RWPE2 (cell line): ENCODE data around the gene PRKAG2.

Source experiments
- ATAC-seq: fragments of 200-7000 bp; cut with Tn5 transposase; 3 replicates; pipeline ENCODE4 v1.9.1; 2021; ENCODE audit warnings: low read depth
- DNase-seq: peaks from one replicate; pipeline ENCODE4 v3.0.0-alpha.2; 2020; ENCODE audit warnings: low spot score
- H3K27ac ChIP-seq: fragments of 450-650 bp; 2 replicates; pipeline ENCODE4 v1.5.1; 2017; ENCODE audit warnings: mild to moderate bottlenecking; ENCODE audit not compliant: poor library complexity, severe bottlenecking
- H3K27me3 ChIP-seq: fragments of 250-450 bp; sonication (Bioruptor Pico); 2 replicates; pipeline ENCODE4 v1.5.1; 2021; ENCODE audit warnings: mild to moderate bottlenecking, moderate library complexity; ENCODE audit not compliant: insufficient read depth, poor library complexity, severe bottlenecking
- H3K36me3 ChIP-seq: fragments of 250-450 bp; sonication (Bioruptor Pico); 2 replicates; pipeline ENCODE4 v1.5.1; 2020; ENCODE audit warnings: low read depth, mild to moderate bottlenecking, moderate library complexity
- H3K4me1 ChIP-seq: fragments of 250-450 bp; sonication (Bioruptor Pico); 2 replicates; pipeline ENCODE4 v1.5.1; 2021; ENCODE audit warnings: mild to moderate bottlenecking, moderate library complexity; ENCODE audit not compliant: insufficient read depth, poor library complexity, severe bottlenecking
- H3K4me3 ChIP-seq: fragments of 250-450 bp; sonication (Bioruptor Pico); 2 replicates; pipeline ENCODE4 v1.5.1; 2021; ENCODE audit warnings: mild to moderate bottlenecking, moderate library complexity; ENCODE audit not compliant: severe bottlenecking
- H3K9me3 ChIP-seq: fragments of 250-450 bp; sonication (Bioruptor Pico); 2 replicates; pipeline ENCODE4 v1.5.1; 2021; ENCODE audit warnings: mild to moderate bottlenecking, moderate library complexity; ENCODE audit not compliant: severe bottlenecking
- CTCF ChIP-seq: fragments of 450-650 bp; IDR thresholded peaks from one replicate; pipeline ENCODE4 v1.5.1; 2017; ENCODE audit warnings: mild to moderate bottlenecking, moderate library complexity; ENCODE audit not compliant: poor library complexity, severe bottlenecking

The PRKAG2 gene

DNA sequence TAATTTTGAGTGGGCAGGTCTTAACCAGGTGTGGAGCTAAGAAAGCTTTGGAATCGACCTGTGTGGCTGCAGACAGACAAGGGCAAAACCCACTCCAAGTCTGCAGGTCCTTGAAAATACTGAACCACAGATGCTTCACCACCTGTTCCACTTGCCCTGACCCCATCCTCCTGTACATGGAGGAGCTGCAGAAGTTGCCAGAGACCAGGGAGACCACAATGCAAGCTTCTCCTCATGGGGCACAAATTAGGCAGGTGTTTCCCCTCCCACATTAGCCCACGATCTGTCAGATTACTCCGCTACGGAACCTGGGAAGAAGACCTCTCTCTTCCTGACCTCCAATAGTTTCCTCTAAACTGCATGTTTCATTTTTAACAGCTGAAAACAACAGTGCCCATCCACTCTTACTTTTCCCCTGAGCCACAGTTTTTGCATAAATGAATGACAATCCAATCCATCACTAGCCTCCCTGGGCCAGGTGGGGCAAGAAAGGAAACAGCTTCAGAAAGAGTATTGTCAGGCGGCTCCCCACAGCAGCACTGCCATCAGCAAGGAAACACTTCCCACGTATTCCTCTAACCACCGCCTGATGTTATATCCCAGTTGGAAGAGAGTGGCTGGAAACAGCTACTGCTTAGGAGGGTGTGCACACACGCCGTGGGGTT, 141.6 kb downstream of the PRKAG2 start:
- Histone ChIP-seq H3K4me1 (peaks cover 8% of the 10 kb centered on the region), H3K27me3 (no peaks in the 10 kb centered on the region), H3K4me3 (no peak overlapping the region), H3K9me3 (no peaks in the 10 kb centered on the region), H3K27ac (no peak overlapping the region), H3K36me3 (no peaks in the 10 kb centered on the region)
- ATAC-seq, result no peak
- TF ChIP-seq CTCF, result no peak
- DNase-seq, result no peak

GRCh38 chr7:151732834-151733592, 143.9 kb downstream of the PRKAG2 start:
- Histone ChIP-seq H3K4me3 (no peak overlapping the region), H3K27me3 (no peaks in the 10 kb centered on the region), H3K4me1 (peaks cover 12% of the 10 kb centered on the region), H3K36me3 (no peaks in the 10 kb centered on the region), H3K27ac (no peak overlapping the region), H3K9me3 (no peaks in the 10 kb centered on the region)
- ATAC-seq, result no peak
- no peak for TF ChIP-seq CTCF
- DNase-seq, result no peak

DNA sequence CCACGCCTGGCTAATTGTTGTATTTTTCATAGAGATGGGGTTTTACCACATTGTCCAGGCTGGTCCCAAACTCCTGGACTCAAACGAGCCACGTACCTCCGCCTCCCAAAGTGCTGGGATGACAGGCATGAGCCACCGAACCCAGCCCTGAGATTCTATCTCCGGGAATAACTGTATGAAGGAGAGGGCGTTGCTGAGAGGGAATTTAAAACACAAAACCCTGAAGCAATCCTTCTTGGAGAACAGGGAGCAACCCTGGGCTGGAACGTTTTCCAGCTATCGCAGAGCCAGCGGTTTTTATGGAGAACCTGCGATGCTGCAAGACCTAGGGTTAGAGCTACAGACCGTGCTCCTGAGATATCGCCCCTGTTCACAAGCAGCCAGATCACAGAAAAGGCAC, 144.6 kb downstream of the PRKAG2 start:
- Histone ChIP-seq H3K4me3 (no peak overlapping the region), H3K36me3 (no peaks in the 10 kb centered on the region), H3K27me3 (no peaks in the 10 kb centered on the region), H3K9me3 (no peaks in the 10 kb centered on the region), H3K4me1 (peaks cover 16% of the 10 kb centered on the region), H3K27ac (no peak overlapping the region)
- ATAC-seq (no peak), DNase-seq (no peak)
- no peak for TF ChIP-seq CTCF

GRCh38 chr7:151731022-151731441, 145.9 kb downstream of the PRKAG2 start:
- peaks cover 16% of the 10 kb centered on the region for H3K4me1 ChIP-seq
- no peaks in the 10 kb centered on the region for H3K36me3 ChIP-seq
- H3K4me3 ChIP-seq, result no peak overlapping the region
- TF ChIP-seq CTCF, result no peak
- ATAC-seq, result no peak
- H3K27ac ChIP-seq, result no peak overlapping the region
- H3K9me3 ChIP-seq, result no peaks in the 10 kb centered on the region
- DNase-seq, result no peak
- no peaks in the 10 kb centered on the region for H3K27me3 ChIP-seq

- ATAC-seq, result no peak
- peaks cover 16% of the 10 kb centered on the region for H3K4me1 ChIP-seq
- DNase-seq, result no peak
- H3K27me3 ChIP-seq, result no peaks in the 10 kb centered on the region
- no peak overlapping the region for H3K4me3 ChIP-seq
- H3K9me3 ChIP-seq, result no peaks in the 10 kb centered on the region
- no peaks in the 10 kb centered on the region for H3K36me3 ChIP-seq
- no peak for TF ChIP-seq CTCF
- H3K27ac ChIP-seq, result no peak overlapping the region
These were observed 146.3 kb downstream of the PRKAG2 start for GRCh38 chr7:151730591-151730990.
